HepG2 (cell line): ENCODE data around the gene SENP7. TPM values are rescaled to one million over a fixed set of nuclear protein-coding genes. Genes with fewer than 3 reads are reported as not detected.
A peak's percentile ranks its signal among the peaks of the same experiment; 100 is the strongest.

Experiments
- ADNP ChIP-seq: sonication (generic); formaldehyde crosslinking; IDR thresholded peaks from 2 replicates; pipeline ENCODE4 v1.4.0; 2020; ENCODE audit warnings: missing genetic modification reagents
- FOXC1 ChIP-seq: sonication (generic); formaldehyde crosslinking; IDR thresholded peaks from 2 replicates; pipeline ENCODE4 v1.8.0; 2022; ENCODE audit warnings: mild to moderate bottlenecking, missing genetic modification reagents, borderline replicate concordance
- HDAC1 ChIP-seq: sonication (generic); formaldehyde crosslinking; IDR thresholded peaks from 2 replicates; pipeline ENCODE4 v1.5.1; 2020; ENCODE audit warnings: mild to moderate bottlenecking, missing genetic modification reagents
- KDM6A ChIP-seq: IDR thresholded peaks from 2 replicates; pipeline ENCODE4 v1.6.1; 2016; ENCODE audit warnings: low read depth
- KLF11 ChIP-seq: IDR thresholded peaks from 2 replicates; pipeline ENCODE4 v1.6.1; 2016; ENCODE audit warnings: missing compliant biosample characterization
- MTERF4 ChIP-seq: sonication (generic); formaldehyde crosslinking; IDR thresholded peaks from 2 replicates; pipeline ENCODE4 v1.8.0; 2023; ENCODE audit warnings: mild to moderate bottlenecking, missing genetic modification reagents
- NCOA2 ChIP-seq: sonication (generic); formaldehyde crosslinking; IDR thresholded peaks from 2 replicates; pipeline ENCODE4 v1.8.0; 2022; ENCODE audit warnings: inconsistent platforms
- NONO ChIP-seq, 2 experiments: fragments of 450-650 bp in 1 of 2; sonication (generic) in 1 of 2; formaldehyde crosslinking in 1 of 2; IDR thresholded peaks in 1 of 2; conservative IDR thresholded peaks in 1 of 2; 2 replicates each; pipeline versions ENCODE4 v1.6.1 to v1.8.0; 2017 to 2022; ENCODE audit warnings: mild to moderate bottlenecking in 1 of 2, missing genetic modification reagents in 1 of 2, moderate library complexity in 1 of 2
- PAWR ChIP-seq: sonication (generic); formaldehyde crosslinking; IDR thresholded peaks from 2 replicates; pipeline ENCODE4 v1.4.0; 2020; ENCODE audit warnings: missing genetic modification reagents, mild to moderate bottlenecking, borderline replicate concordance
- PHF21A ChIP-seq: sonication (generic); formaldehyde crosslinking; IDR thresholded peaks from 2 replicates; pipeline ENCODE4 v1.5.0; 2020; ENCODE audit warnings: mild to moderate bottlenecking, missing genetic modification reagents
- PTBP1 ChIP-seq: fragments of 200-400 bp; formaldehyde crosslinking; IDR thresholded peaks from 2 replicates; pipeline ENCODE4 v1.6.1; 2018; ENCODE audit warnings: low read length, low read depth; ENCODE audit not compliant: poor library complexity, severe bottlenecking
- RARG ChIP-seq: sonication (generic); formaldehyde crosslinking; IDR thresholded peaks from 2 replicates; pipeline ENCODE4 v1.4.0; 2020; ENCODE audit warnings: low read depth, mild to moderate bottlenecking, missing genetic modification reagents
- RBM22 ChIP-seq: fragments of 200-400 bp; formaldehyde crosslinking; optimal IDR thresholded peaks from 2 replicates; pipeline ENCODE3; 2017; ENCODE audit warnings: mild to moderate bottlenecking, low read length, moderate library complexity
- STAG1 ChIP-seq: sonication (generic); formaldehyde crosslinking; IDR thresholded peaks from 2 replicates; pipeline ENCODE4 v1.4.0; 2020; ENCODE audit warnings: missing genetic modification reagents
- TFAP4 ChIP-seq: sonication (generic); IDR thresholded peaks from 2 replicates; pipeline ENCODE4 v1.6.1; 2016; ENCODE audit warnings: low read depth, borderline replicate concordance
- XBP1 ChIP-seq: sonication (generic); formaldehyde crosslinking; IDR thresholded peaks from 2 replicates; pipeline ENCODE4 v1.5.0; 2020; ENCODE audit warnings: missing genetic modification reagents
- ZBTB26 ChIP-seq: IDR thresholded peaks from 2 replicates; pipeline ENCODE4 v1.6.1; 2016; ENCODE audit warnings: missing compliant biosample characterization, missing genetic modification reagents, borderline replicate concordance
- ZNF20 ChIP-seq: sonication (generic); formaldehyde crosslinking; IDR thresholded peaks from 2 replicates; pipeline ENCODE4 v1.4.0; 2020; ENCODE audit warnings: mild to moderate bottlenecking, moderate library complexity, missing genetic modification reagents
- ZNF276 ChIP-seq: sonication (generic); formaldehyde crosslinking; IDR thresholded peaks from 2 replicates; pipeline ENCODE4 v1.4.0; 2020; ENCODE audit warnings: mild to moderate bottlenecking, low read depth, missing genetic modification reagents
- ZNF589 ChIP-seq: sonication (generic); formaldehyde crosslinking; conservative IDR thresholded peaks from 2 replicates; pipeline ENCODE4 v1.8.0; 2022; ENCODE audit warnings: mild to moderate bottlenecking, moderate library complexity, missing genetic modification reagents
- polyA plus RNA-seq, 8 experiments: library from polyadenylated mRNA; depleted of rRNA in 3 of 8; stranded (reverse) in 7 of 8; unstranded in 1 of 8; fragments of >200 nt; fragmentation: Illumina TruSeq in 4 of 8; extraction: Trizol in 4 of 8; gene quantifications; 2 replicates each; pipeline versions ENCODE4 v1.2.1 to v1.2.3, GENCODE V29; 2011 to 2016; ENCODE audit warnings: low read depth in 4 of 8, missing spikeins in 1 of 8, mixed read lengths in 1 of 8; ENCODE audit not compliant: insufficient read depth in 1 of 8
- total RNA-seq, 5 experiments: library from RNA; depleted of rRNA; stranded (reverse); fragments of >200 nt; fragmentation: Illumina TruSeq; extraction: Trizol; gene quantifications; 2 replicates each; pipeline ENCODE4 v1.2.3, GENCODE V29; 2016; ENCODE audit warnings: low read depth in 1 of 5
- TF ChIP-seq, protein P1 (sequence below): sonication (generic); formaldehyde crosslinking; IDR thresholded peaks from 2 replicates; pipeline ENCODE4 v1.4.0; 2020; ENCODE audit warnings: missing genetic modification reagents
- TF ChIP-seq, protein P2 (sequence below), 2 experiments: sonication (generic) in 1 of 2; formaldehyde crosslinking in 1 of 2; IDR thresholded peaks; 2 replicates each; pipeline versions ENCODE4 v1.4.0 to v1.6.1; 2018 to 2020; ENCODE audit warnings: missing genetic modification reagents in 2 of 2, borderline replicate concordance in 1 of 2, low read depth in 1 of 2, mild to moderate bottlenecking in 1 of 2, missing biosample characterization in 1 of 2

SENP7 gene
- total and polyA plus RNA-seq, 2 of the 13 experiments (the other 11 are each of a cell fraction or from before 2014, with no cell fraction given) = 9.1 to 10.3 TPM

DNA sequence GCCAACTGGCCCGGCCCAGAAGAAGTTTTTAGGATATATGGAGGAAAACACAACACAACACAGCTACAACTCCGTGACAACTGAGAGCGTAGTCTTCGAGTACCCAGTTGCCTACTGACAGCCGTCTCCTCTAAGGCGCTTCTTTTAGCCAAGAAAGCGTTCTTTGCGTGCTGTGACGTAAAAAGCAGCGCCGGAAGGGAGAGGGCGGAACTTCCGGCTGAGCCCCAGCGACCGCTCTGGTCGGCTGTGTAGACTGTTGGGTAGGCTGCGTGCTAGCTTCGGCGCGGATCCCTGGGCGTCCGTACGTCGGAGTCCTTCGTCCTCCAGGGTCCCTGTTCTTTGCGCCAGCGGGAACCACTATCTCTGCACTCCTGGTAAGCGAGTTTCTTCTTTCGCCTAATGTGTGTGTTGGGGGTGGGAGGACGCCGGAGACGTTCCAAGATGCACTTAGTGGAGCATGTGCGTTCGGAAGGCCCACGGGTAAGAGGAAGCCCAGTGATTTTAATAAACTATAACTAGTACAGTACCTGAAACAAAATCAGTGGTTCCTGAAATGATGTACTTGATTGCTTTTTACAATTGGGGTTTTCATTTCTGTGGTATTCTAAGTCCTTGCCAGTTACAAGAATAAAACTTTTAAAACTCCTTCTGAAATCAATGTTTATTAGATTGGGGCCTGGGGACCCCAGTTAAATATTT lies 48.8 kb upstream of the SENP7 start, which contains the start of gene TRMT10C (continued):
- TF ChIP-seq ZBTB26 (CRISPR knock-in tag) (peak; percentile 62; the same call in 1 of the 2 replicates), XBP1 (CRISPR knock-in tag) (no peak), NCOA2 (CRISPR knock-in tag) (peak; percentile 37; the same call in 1 of the 2 replicates), FOXC1 (CRISPR knock-in tag) (peak; percentile 41), ADNP (CRISPR knock-in tag) (no peak), PTBP1 (no peak), ZNF20 (CRISPR knock-in tag) (no peak), ZNF589 (CRISPR knock-in tag) (no peak), TFAP4 (peak; percentile 14; the same call in 1 of the 2 replicates), PAWR (CRISPR knock-in tag) (no peak), STAG1 (CRISPR knock-in tag) (0 out of 2 replicates have a peak, but pooled peaks have one; percentile 10), PHF21A (CRISPR knock-in tag) (0 out of 2 replicates have a peak, but pooled peaks have one; percentile 41), HDAC1 (peak; percentile 82), MTERF4 (CRISPR knock-in tag) (no peak), RARG (CRISPR knock-in tag) (no peak), ZNF276 (CRISPR knock-in tag) (no peak; the same call in 1 of the 2 replicates), NONO (IDR thresholded peaks at IDR 0.05) (no peak), NONO (CRISPR knock-in tag; conservative IDR thresholded peaks at IDR 0.05) (peak; percentile 79; the same call in 1 of the 2 replicates), RBM22 (no peak), KDM6A (CRISPR knock-in tag) (no peak), KLF11 (peak; percentile 42; the same call in 1 of the 2 replicates)
- TF ChIP-seq, protein P1, sequence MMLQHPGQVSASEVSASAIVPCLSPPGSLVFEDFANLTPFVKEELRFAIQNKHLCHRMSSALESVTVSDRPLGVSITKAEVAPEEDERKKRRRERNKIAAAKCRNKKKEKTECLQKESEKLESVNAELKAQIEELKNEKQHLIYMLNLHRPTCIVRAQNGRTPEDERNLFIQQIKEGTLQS (CRISPR knock-in tag) = no peak
- TF ChIP-seq, protein P2, sequence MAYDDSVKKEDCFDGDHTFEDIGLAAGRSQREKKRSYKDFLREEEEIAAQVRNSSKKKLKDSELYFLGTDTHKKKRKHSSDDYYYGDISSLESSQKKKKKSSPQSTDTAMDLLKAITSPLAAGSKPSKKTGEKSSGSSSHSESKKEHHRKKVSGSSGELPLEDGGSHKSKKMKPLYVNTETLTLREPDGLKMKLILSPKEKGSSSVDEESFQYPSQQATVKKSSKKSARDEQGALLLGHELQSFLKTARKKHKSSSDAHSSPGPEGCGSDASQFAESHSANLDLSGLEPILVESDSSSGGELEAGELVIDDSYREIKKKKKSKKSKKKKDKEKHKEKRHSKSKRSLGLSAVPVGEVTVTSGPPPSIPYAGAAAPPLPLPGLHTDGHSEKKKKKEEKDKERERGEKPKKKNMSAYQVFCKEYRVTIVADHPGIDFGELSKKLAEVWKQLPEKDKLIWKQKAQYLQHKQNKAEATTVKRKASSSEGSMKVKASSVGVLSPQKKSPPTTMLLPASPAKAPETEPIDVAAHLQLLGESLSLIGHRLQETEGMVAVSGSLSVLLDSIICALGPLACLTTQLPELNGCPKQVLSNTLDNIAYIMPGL (CRISPR knock-in tag; IDR thresholded peaks at IDR 0.05; ENCODE audit: borderline replicate concordance in 1 of 2, low read depth in 1 of 2) = peak; percentile 73 to 86; a peak in 3 of 4 replicates
